HT1080 (cell line): ENCODE measurements around the gene CCNL1. TPM values are rescaled to one million over a fixed set of nuclear protein-coding genes. Genes with fewer than 3 reads are reported as not detected.
A peak's percentile ranks its signal among the peaks of the same experiment; 100 is the strongest.
"Not testable (repeated sequence)": the region's sequence is repeated elsewhere in the genome, so short reads cannot be mapped to it uniquely, and the experiment has no call there.

ENCODE experiments used
- DNase-seq: peaks from one replicate; pipeline ENCODE4 v3.0.0-alpha.2; 2015; ENCODE audit warnings: low read depth
- small RNA-seq: library from RNA; depleted of rRNA; stranded (forward); fragments of <200 nt; gene quantifications from one replicate; pipeline ENCODE3, GENCODE V24; 2014
- total RNA-seq: library from RNA; depleted of rRNA; stranded (reverse); fragments of >200 nt; shearing (Covaris generic); gene quantifications from 2 replicates; pipeline ENCODE4 v1.2.3, GENCODE V29; 2014

Gene CCNL1
- total RNA-seq, 1 experiment from 2014 or later, result 86.8 TPM

DNA sequence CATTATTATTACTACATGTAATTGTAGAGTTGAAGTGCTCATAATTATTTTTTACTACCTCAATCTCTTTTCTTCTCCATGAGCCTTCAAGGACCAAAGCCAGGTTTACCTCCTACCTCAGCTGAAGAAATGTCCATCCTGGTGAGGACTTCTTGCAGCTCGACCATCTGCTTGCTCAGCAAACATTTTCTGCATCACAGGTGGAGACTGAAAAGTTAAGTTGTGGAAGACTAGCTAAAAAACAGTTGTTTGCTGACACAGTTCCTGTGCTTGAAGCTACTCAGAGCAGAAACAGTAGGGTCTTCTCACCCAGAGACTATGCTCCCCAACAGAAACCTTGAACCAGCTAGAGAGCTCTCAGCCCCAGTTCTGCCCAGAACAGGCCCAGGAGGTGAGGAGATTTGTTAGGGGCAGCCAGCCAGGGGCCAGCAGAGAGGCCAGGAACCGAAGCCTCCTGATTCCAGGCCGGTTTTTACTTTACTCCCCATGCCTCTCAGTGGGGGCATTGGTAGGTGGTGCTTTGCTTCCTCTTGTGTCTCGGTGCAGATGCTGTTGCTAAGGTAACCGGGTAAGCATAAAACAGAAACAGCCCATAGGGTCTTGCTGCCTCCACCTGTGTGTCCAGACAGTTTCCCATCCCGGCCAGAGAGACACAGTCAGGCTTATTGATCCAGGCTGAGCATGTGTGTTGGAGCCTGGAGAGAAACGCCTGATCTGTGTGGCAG, 54.9 kb downstream of the CCNL1 start:
- DNase-seq, result peak; percentile 46

DNA sequence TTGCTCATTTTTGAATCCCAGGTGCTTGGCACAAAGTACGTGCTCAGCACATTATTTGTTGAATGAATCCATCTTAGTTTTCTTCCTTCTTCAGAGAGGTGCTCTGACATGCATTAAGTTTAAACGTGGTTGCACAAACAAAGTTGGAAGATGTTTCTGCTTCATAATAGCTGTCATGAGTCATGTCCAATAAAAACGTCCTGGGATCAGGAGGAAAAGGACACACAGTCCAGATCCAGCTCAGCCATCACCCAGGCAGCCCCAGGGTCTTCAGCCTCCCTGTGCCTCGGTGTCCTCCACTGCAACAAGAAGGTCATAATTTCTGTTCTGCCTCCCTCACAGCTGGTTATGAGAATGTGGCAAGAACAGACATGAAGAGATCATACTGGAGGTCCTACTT, 55.4 kb downstream of the CCNL1 start:
- no peak for DNase-seq

DNA sequence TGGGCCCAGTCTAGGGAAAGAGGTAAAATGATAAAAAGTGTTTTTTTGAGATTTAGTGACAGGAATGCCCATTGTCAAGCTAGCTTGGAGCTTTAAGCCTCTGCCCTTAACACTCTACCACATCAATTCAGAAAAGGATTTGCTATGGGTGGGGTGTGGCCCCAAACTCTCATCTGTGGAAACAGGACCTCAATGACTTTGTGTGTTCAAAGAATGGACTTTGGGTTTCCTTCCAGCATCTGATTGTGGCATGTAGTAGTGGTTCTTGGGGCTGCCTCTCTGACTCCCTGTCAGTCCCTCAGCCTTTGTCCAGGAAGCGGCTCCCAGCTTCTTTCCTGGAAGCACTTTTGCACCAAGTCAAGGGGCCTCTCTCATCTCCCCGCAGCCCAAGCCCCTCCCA, 56.1 kb downstream of the CCNL1 start:
- no peak for DNase-seq

DNA sequence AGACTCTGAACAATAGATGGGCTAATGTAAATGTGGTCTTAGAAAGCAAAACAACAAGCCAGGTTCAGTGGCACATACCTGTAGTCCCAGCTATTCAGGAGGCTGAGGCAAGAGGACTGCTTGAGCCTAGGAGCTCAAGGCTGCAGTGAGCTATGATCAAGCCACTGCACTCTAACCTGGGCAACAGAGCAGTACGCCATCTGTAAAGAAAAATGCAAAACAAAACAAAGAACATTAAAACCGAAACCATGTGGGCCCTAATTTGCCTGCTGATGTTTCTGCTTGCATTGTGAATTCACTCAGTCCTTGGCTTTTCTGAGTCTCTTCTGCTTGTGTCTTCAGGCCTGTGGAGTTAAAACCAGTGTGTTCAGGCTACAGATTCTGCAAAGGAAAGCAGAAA, 56.7 kb downstream of the CCNL1 start:
- no peak for DNase-seq

DNA sequence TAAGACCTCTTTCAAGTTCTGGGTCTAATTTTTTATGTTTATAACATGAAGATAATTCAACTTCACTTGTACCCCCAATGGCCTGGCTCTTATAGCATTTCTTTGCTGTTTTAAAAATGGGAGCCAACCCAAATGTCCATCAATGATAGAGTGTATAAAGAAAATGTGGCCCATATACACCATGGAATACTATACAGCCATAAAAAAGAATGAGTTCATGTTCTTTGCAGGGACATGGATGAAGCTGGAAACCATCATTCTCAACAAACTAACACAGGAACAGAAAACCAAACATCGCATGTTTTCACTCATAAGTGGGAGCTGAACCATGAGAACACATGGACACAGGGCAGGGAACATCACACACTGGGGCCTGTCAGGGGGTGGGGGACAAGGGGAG, 57.4 kb downstream of the CCNL1 start:
- not testable (repeated sequence) for DNase-seq

DNA sequence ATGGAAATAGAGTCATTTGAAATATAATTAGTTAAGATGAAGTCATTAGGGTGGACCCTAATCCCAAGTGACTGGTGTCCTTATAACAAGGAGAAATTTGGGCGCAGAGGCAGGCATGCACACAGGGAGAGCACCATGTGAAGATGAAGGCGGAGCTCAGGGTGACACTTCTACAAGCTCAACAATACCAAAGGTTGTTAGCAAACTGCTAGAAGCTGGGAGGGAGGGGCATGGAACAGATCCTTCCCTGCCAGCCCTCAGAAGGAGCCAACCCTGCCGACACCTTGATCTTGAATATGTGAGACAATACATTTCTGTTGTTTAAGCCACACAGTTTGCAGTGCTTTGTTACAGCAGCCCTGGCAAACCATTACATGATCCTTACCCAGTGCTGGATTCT, 57.8 kb downstream of the CCNL1 start:
- DNase-seq, result no peak

DNA sequence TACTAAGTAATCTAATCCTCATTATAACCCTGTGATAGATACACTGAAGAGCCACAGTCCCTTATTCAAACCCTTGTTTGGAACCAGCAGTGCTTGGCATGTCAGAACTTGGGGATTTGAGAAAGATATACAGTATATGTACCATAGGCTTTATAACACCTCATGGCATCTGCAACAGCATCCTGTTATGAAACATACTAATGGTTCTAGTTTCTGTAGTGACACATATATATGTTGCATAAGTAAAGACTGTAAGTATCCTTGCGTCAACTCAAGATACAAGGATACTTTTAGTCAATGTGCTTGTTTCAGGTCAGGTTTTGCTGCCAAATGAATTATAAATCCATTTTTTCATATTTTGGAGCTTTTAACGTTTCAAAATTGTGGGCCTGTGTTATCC, 58.5 kb downstream of the CCNL1 start:
- no peak for DNase-seq

DNA sequence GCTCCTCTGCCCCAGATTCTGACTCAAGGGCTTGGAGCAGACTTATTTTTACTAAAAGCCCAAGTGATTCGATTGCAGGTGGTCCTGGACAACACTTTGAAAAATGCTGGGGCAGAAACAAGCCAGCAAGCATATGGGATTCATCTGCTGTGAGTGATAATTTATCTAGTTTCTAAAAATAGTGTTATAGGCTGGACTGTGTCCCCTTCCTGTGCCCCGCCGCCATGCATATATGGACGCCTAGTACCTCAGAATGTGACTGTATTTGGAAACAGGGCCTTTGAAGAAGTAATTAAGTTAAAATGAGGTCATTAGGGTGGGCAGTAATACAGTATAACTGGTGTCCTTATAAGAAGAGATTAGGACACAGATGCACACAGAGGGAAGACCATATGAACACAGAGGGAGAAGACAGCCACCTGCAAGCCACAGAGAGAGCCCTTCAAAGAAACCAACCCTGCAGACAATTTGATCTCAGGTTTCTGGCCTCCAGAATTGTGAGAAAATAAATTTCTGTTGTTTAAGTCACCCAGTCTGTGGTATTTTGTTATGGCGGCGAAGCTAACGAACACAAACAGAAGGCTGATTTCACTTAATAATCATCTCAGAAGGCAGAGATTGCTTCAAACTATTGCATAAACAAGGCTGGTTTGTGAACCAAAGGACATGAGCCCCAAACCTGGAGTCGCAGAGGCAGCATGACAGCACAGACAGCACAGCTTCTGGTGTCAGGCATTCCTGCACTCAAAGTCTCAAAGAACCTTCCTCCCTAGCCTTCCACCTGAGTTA, 59.1 kb downstream of the CCNL1 start:
- no peak for DNase-seq

DNA sequence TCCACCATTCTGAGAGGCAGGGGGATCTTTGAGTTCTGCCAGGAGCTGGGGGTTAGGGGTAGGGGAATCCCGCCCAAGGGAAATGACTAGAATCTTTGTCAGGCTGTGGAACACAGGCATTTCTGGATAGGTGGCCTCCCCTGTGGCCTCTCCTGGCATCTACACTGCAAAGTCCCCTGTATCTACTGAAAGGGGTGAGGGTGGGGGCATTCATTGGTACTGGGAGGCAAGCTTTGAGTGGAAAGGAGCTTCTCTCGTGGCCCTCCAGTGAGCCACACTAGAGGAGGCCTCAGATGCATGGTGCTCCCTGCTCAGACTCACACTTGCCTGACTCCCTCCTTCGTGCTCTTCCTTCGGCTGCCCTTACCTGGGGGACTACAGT, 59.9 kb downstream of the CCNL1 start:
- DNase-seq, result no peak

DNA sequence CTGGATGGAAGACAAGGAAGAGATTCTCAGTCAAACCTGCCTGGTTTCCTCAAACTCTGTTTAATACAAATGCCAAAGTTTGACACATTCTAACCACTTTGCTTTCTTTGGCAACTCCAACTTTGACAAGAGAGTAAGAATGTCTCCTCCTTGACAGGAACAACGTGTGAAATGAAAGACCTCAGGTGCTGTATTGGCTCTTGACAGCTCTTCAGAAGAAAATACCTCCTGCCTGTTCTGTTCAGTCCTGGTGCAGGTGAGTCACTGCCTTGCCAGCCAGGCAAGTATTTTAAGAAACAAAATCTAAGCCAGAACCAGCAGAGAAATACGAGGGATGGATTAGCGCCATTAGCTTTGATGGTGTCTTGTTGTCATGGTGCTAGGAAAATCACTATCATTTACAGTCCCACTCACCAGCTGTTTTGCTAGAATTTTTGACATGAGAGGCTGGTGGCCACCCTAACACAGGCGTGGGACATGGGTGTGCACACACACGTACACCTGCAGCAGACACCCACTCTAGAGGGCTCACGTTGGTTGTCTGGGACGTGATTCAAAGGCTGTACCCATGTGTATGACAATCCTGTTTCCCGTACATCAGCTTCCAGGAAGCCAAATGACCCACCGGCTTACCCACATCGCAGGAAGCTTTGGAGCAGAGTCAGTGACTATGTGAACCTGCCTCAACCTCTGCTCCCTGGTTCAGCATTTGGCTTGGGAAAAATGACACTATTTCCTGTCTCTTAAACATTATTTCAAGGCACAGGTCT, 60.4 kb downstream of the CCNL1 start:
- DNase-seq, result no peak

DNA sequence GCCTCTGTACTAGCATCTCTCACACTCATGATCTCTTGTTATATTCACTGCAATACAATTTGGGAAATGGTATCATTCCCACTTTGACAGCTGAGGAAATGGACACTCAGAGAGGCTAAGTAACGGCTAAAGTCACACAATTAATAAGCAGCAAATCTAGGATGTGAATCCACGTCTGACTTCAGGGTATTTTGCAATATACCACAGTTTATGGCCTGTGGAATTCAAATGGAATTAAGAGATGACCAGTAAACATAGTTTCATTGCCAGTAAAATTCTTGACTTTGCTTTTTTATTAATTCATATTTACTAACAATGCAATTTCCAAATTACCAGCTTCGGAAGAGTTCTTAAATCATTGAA, 61.1 kb downstream of the CCNL1 start:
- no peak for DNase-seq

DNA sequence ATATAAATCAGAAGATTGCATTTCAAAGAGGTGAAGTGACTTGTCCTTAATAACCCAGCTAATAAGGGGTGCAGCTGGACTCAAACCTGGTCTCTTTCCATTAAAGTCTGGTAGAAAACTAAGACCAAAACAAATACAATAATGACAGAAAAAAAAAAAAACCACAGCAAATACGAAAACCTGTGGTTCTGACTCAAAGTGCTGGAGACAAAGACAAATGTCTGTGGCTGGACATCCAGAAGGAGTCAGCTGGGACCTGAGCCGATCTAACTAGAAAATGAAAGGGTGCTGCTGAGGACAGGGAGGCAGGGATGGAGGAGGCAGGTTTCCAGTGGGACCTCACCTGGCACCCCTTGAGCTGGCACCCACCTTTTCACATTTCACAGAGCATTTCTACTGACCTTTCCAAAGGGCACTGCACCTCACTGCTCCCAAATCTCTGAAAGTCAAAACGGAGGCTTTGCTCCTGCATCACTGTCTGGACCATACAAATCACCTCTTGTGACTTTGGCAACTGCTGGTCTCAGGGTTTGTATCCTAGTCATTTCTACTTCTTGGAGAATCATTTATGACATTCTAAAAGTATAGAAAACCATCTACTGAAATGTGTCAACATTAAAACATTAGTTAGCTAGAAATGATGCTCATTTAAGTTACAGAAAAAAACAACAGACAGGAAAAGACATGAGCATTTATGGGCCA, 61.7 kb downstream of the CCNL1 start:
- peak; percentile 39 for DNase-seq

Small RNAs within 50 kb of the gene (small RNA-seq; reads per million reads assigned to genes)
- not detected for gene RF00019
- gene RNA5SP146, result not detected
